H1 (cell line): ENCODE results near the gene AOPEP. TPM values are rescaled to one million over a fixed set of nuclear protein-coding genes. Genes with fewer than 3 reads are reported as not detected.

Experiments
- GTF2F1 ChIP-seq: IDR thresholded peaks from 2 replicates; pipeline ENCODE4 v1.6.1; 2012; ENCODE audit warnings: low read depth, low read length, improper control_type of control experiment, borderline replicate concordance
- SAP30 ChIP-seq: fragments of 300-600 bp; sonication (generic); IDR thresholded peaks from 2 replicates; pipeline ENCODE4 v1.7.1; 2012; ENCODE audit warnings: low read length, moderate library complexity, mild to moderate bottlenecking, inconsistent platforms; ENCODE audit not compliant: insufficient read depth, insufficient replicate concordance
- TEAD4 ChIP-seq: IDR thresholded peaks from 2 replicates; pipeline ENCODE4 v1.6.1; 2012; ENCODE audit warnings: low read depth, low read length, inconsistent platforms, mixed read lengths
- polyA plus RNA-seq, 7 experiments: library from polyadenylated mRNA; depleted of rRNA in 3 of 7; stranded (reverse) in 5 of 7; unstranded in 2 of 7; fragments of >200 nt in 5 of 7; fragments of 200-250 nt in 2 of 7; gene quantifications; 1 replicate in 5 of 7; 2 replicates in 1 of 7; 4 replicates in 1 of 7; pipeline versions ENCODE4 v1.2.1 to v1.2.3, GENCODE V29; 2011 to 2013; ENCODE audit warnings: missing spikeins in 2 of 7, mixed read lengths in 2 of 7
- total RNA-seq: library from RNA; stranded (reverse); fragmentation: NEBNext Ultra II Directional; extraction: Animal tissue kit (Norgen Biotek cat#: 25700); gene quantifications from 2 replicates; pipeline ENCODE4 v1.2.1, GENCODE V29; 2021
- TF ChIP-seq, protein P1 (sequence below): fragments of 300-600 bp; sonication (generic); IDR thresholded peaks from 2 replicates; pipeline ENCODE4 v1.7.1; 2012; ENCODE audit warnings: low read length, moderate library complexity, mild to moderate bottlenecking, inconsistent platforms; ENCODE audit not compliant: insufficient replicate concordance
- TF ChIP-seq, protein P2 (sequence below): IDR thresholded peaks from 2 replicates; pipeline ENCODE4 v1.6.1; 2011; ENCODE audit warnings: low read length, improper control_type of control experiment

The AOPEP gene
- total and polyA plus RNA-seq, 2 of the 8 experiments (the other 6 are each of a cell fraction or from before 2014, with no cell fraction given) = 6.1 to 14.3 TPM

DNA sequence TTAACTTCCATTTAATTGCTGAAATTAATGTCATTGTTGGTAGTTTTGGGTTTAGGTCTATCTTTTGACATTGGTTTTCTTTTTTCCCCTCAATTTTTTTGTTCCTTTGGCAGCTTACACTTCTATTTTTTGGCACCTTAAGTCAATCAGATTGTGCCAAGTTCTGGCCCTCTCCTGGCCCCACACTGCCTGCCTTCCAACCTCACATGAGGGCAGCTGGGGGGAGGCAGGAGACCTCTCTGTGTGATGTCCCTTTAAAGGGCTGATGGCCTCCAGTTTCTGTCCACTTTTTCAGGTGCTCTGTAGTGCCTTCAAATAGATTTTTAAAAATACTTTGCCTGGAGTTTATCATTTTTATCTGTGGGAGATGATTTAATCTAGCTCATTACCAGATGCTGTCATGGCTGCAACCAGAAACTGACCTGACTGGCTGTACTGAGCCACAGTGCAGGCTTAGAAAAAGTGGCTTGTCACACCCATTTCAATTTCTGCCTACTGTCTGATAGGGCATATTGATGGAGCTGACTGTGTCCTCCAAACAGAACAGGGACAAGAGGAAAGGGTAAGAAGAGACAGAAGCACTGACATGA, 394.4 kb downstream of the AOPEP start (continued):
- TF ChIP-seq, protein P1, sequence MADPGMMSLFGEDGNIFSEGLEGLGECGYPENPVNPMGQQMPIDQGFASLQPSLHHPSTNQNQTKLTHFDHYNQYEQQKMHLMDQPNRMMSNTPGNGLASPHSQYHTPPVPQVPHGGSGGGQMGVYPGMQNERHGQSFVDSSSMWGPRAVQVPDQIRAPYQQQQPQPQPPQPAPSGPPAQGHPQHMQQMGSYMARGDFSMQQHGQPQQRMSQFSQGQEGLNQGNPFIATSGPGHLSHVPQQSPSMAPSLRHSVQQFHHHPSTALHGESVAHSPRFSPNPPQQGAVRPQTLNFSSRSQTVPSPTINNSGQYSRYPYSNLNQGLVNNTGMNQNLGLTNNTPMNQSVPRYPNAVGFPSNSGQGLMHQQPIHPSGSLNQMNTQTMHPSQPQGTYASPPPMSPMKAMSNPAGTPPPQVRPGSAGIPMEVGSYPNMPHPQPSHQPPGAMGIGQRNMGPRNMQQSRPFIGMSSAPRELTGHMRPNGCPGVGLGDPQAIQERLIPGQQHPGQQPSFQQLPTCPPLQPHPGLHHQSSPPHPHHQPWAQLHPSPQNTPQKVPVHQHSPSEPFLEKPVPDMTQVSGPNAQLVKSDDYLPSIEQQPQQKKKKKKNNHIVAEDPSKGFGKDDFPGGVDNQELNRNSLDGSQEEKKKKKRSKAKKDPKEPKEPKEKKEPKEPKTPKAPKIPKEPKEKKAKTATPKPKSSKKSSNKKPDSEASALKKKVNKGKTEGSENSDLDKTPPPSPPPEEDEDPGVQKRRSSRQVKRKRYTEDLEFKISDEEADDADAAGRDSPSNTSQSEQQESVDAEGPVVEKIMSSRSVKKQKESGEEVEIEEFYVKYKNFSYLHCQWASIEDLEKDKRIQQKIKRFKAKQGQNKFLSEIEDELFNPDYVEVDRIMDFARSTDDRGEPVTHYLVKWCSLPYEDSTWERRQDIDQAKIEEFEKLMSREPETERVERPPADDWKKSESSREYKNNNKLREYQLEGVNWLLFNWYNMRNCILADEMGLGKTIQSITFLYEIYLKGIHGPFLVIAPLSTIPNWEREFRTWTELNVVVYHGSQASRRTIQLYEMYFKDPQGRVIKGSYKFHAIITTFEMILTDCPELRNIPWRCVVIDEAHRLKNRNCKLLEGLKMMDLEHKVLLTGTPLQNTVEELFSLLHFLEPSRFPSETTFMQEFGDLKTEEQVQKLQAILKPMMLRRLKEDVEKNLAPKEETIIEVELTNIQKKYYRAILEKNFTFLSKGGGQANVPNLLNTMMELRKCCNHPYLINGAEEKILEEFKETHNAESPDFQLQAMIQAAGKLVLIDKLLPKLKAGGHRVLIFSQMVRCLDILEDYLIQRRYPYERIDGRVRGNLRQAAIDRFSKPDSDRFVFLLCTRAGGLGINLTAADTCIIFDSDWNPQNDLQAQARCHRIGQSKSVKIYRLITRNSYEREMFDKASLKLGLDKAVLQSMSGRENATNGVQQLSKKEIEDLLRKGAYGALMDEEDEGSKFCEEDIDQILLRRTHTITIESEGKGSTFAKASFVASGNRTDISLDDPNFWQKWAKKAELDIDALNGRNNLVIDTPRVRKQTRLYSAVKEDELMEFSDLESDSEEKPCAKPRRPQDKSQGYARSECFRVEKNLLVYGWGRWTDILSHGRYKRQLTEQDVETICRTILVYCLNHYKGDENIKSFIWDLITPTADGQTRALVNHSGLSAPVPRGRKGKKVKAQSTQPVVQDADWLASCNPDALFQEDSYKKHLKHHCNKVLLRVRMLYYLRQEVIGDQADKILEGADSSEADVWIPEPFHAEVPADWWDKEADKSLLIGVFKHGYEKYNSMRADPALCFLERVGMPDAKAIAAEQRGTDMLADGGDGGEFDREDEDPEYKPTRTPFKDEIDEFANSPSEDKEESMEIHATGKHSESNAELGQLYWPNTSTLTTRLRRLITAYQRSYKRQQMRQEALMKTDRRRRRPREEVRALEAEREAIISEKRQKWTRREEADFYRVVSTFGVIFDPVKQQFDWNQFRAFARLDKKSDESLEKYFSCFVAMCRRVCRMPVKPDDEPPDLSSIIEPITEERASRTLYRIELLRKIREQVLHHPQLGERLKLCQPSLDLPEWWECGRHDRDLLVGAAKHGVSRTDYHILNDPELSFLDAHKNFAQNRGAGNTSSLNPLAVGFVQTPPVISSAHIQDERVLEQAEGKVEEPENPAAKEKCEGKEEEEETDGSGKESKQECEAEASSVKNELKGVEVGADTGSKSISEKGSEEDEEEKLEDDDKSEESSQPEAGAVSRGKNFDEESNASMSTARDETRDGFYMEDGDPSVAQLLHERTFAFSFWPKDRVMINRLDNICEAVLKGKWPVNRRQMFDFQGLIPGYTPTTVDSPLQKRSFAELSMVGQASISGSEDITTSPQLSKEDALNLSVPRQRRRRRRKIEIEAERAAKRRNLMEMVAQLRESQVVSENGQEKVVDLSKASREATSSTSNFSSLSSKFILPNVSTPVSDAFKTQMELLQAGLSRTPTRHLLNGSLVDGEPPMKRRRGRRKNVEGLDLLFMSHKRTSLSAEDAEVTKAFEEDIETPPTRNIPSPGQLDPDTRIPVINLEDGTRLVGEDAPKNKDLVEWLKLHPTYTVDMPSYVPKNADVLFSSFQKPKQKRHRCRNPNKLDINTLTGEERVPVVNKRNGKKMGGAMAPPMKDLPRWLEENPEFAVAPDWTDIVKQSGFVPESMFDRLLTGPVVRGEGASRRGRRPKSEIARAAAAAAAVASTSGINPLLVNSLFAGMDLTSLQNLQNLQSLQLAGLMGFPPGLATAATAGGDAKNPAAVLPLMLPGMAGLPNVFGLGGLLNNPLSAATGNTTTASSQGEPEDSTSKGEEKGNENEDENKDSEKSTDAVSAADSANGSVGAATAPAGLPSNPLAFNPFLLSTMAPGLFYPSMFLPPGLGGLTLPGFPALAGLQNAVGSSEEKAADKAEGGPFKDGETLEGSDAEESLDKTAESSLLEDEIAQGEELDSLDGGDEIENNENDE = no peak
- TF ChIP-seq TEAD4 (no peak), SAP30 (no peak), GTF2F1 (no peak)
- TF ChIP-seq, protein P2, sequence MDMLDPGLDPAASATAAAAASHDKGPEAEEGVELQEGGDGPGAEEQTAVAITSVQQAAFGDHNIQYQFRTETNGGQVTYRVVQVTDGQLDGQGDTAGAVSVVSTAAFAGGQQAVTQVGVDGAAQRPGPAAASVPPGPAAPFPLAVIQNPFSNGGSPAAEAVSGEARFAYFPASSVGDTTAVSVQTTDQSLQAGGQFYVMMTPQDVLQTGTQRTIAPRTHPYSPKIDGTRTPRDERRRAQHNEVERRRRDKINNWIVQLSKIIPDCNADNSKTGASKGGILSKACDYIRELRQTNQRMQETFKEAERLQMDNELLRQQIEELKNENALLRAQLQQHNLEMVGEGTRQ = no peak
